GM23338 (cell line): Measurements from ENCODE around the gene CMKLR1. TPM values are rescaled to one million over a fixed set of nuclear protein-coding genes. Genes with fewer than 3 reads are reported as not detected.

Experiments
- ATAC-seq: fragments of 200-7000 bp; cut with Tn5 transposase; 3 replicates; pipeline ENCODE4 v1.9.1; 2020
- DNase-seq: peaks from one replicate; pipeline ENCODE4 v3.0.0-alpha.2; 2015; ENCODE audit warnings: low spot score
- H2AFZ ChIP-seq: fragments of 200-600 bp; sonication (generic); 2 replicates; pipeline ENCODE4 v1.8.0; 2016; ENCODE audit warnings: antibody characterized with exemption, mild to moderate bottlenecking, moderate library complexity
- H3F3A ChIP-seq: fragments of 200-600 bp; sonication (generic); replicated peaks from 2 replicates; pipeline ENCODE4 v1.8.0; 2017; ENCODE audit warnings: antibody characterized with exemption, mixed run types, low read depth
- H3K27ac ChIP-seq: fragments of 200-600 bp; sonication (generic); 2 replicates; pipeline ENCODE4 v1.6.1; 2016; ENCODE audit warnings: low read depth
- H3K27me3 ChIP-seq: fragments of 200-600 bp; sonication (generic); 2 replicates; pipeline ENCODE4 v1.8.0; 2016; ENCODE audit warnings: mild to moderate bottlenecking, mixed run types, moderate library complexity; ENCODE audit not compliant: insufficient read depth
- H3K36me3 ChIP-seq: fragments of 200-600 bp; sonication (generic); 2 replicates; pipeline ENCODE4 v1.8.0; 2016; ENCODE audit warnings: mild to moderate bottlenecking; ENCODE audit not compliant: insufficient read depth
- H3K4me1 ChIP-seq: fragments of 200-600 bp; sonication (generic); 2 replicates; pipeline ENCODE4 v1.8.0; 2016; ENCODE audit warnings: mild to moderate bottlenecking, moderate library complexity; ENCODE audit not compliant: insufficient read depth
- H3K4me2 ChIP-seq: fragments of 200-600 bp; sonication (generic); 2 replicates; pipeline ENCODE4 v1.7.1; 2017; ENCODE audit warnings: mixed run types
- H3K4me3 ChIP-seq: fragments of 200-600 bp; sonication (generic); 2 replicates; pipeline ENCODE4 v1.6.1; 2016; ENCODE audit warnings: mixed run types
- H3K79me2 ChIP-seq: fragments of 200-600 bp; sonication (generic); replicated peaks from 2 replicates; pipeline ENCODE4 v1.8.0; 2017; ENCODE audit warnings: mild to moderate bottlenecking; ENCODE audit not compliant: insufficient read depth
- H3K9me2 ChIP-seq: fragments of 200-600 bp; sonication (generic); 2 replicates; pipeline ENCODE4 v1.8.0; 2017; ENCODE audit not compliant: insufficient read depth
- H4K20me1 ChIP-seq: fragments of 200-600 bp; sonication (generic); replicated peaks from 2 replicates; pipeline ENCODE4 v1.8.0; 2017; ENCODE audit warnings: mild to moderate bottlenecking; ENCODE audit not compliant: insufficient read depth
- H3K27ac Mint-ChIP-seq: 2 replicates; pipeline ENCODE4 v1.8.0; 2020; ENCODE audit warnings: inconsistent platforms, mild to moderate bottlenecking, moderate library complexity, mixed read lengths
- H3K27me3 Mint-ChIP-seq: 3 replicates; pipeline ENCODE4 v1.8.0; 2022; ENCODE audit warnings: low read depth, mild to moderate bottlenecking, moderate library complexity, mixed read lengths, inconsistent platforms; ENCODE audit not compliant: insufficient read depth, poor library complexity
- H3K36me3 Mint-ChIP-seq: 3 replicates; pipeline ENCODE4 v1.8.0; 2021; ENCODE audit warnings: low read depth, mild to moderate bottlenecking, inconsistent platforms, moderate library complexity, mixed read lengths
- H3K4me1 Mint-ChIP-seq: 3 replicates; pipeline ENCODE4 v1.8.0; 2020; ENCODE audit warnings: mild to moderate bottlenecking, inconsistent platforms, mixed read lengths
- H3K4me3 Mint-ChIP-seq: 3 replicates; pipeline ENCODE4 v1.8.0; 2021; ENCODE audit warnings: moderate library complexity, mild to moderate bottlenecking, inconsistent platforms, mixed read lengths
- H3K9me3 Mint-ChIP-seq: 3 replicates; pipeline ENCODE4 v1.8.0; 2020; ENCODE audit warnings: moderate library complexity, mild to moderate bottlenecking, inconsistent platforms, mixed read lengths
- CTCF ChIP-seq, 2 experiments: fragments of 200-600 bp in 1 of 2; sonication (generic) in 1 of 2; conservative IDR thresholded peaks; 2 replicates each; pipeline versions ENCODE4 v1.5.1 to v1.6.1; 2016 to 2017; ENCODE audit warnings: antibody characterized with exemption in 2 of 2, low read depth in 2 of 2, mild to moderate bottlenecking in 2 of 2, moderate library complexity in 1 of 2
- ETS1 ChIP-seq: IDR thresholded peaks from 2 replicates; pipeline ENCODE4 v1.6.1; 2016; ENCODE audit warnings: antibody characterized with exemption
- EZH2phosphoT487 ChIP-seq: fragments of 200-600 bp; sonication (generic); IDR thresholded peaks from one replicate; pipeline ENCODE4 v1.8.1; 2018; ENCODE audit warnings: antibody characterized with exemption; ENCODE audit not compliant: unreplicated experiment
- ZNF114 ChIP-seq: fragments of 250-450 bp; sonication (Bioruptor Pico); IDR thresholded peaks from 2 replicates; pipeline ENCODE4 v1.5.0; 2020; ENCODE audit warnings: mild to moderate bottlenecking, moderate library complexity
- ZNF331 ChIP-seq: fragments of 250-450 bp; sonication (Bioruptor Pico); IDR thresholded peaks from 2 replicates; pipeline ENCODE4 v1.5.0; 2020; ENCODE audit warnings: low read depth, mild to moderate bottlenecking, moderate library complexity
- polyA plus RNA-seq: library from polyadenylated mRNA; unstranded; fragments of >200 nt; fragmentation: Nextera tagmentation; extraction: Ambion mirVana; gene quantifications from 2 replicates; pipeline ENCODE4 v1.2.1, GENCODE V29; 2016
- total RNA-seq: library from RNA; depleted of rRNA; stranded (reverse); fragments of >200 nt; shearing (Covaris generic); gene quantifications from 2 replicates; pipeline ENCODE4 v1.2.3, GENCODE V29; 2014

The CMKLR1 gene
- total and polyA plus RNA-seq, 2 experiments from 2014 or later = 0.40 to 2.6 TPM

- no peak overlapping the region for H3K4me3 ChIP-seq
- no peaks in the 10 kb centered on the region for H3K9me2 ChIP-seq
- no peaks in the 10 kb centered on the region for H3K4me1 Mint-ChIP-seq
- H3K9me3 Mint-ChIP-seq = peaks cover 57% of the 10 kb centered on the region
- H3K27me3 ChIP-seq = no peaks in the 10 kb centered on the region
- 0 out of 2 replicates have a peak overlapping the region, but pooled peaks have one; percentile 14 for H2AFZ ChIP-seq
- no peak overlapping the region for H3K27ac Mint-ChIP-seq
- H3K27ac ChIP-seq = no peak overlapping the region
- H3K79me2 ChIP-seq = no peaks in the 10 kb centered on the region
- DNase-seq (peak; percentile 60), ATAC-seq (no peak)
- H3K36me3 ChIP-seq = peaks cover 9% of the 10 kb centered on the region
- no peaks in the 10 kb centered on the region for H3F3A ChIP-seq
- no peak overlapping the region for H3K4me3 Mint-ChIP-seq
- H3K36me3 Mint-ChIP-seq = peaks cover 22% of the 10 kb centered on the region
- H3K4me1 ChIP-seq = no peaks in the 10 kb centered on the region
- H3K4me2 ChIP-seq = no peak overlapping the region
- peak; percentile 78 to 81 for TF ChIP-seq CTCF (conservative IDR thresholded peaks at IDR 0.05; ENCODE audit: low read depth in 2 of 2)
- TF ChIP-seq ZNF114 (CRISPR knock-in tag) = no peak
- no peaks in the 10 kb centered on the region for H4K20me1 ChIP-seq
- H3K27me3 Mint-ChIP-seq = peaks cover 4% of the 10 kb centered on the region
Observed at GRCh38 chr12:108373111-108373510, 34.0 kb upstream of the CMKLR1 start.

- H4K20me1 ChIP-seq = no peaks in the 10 kb centered on the region
- no peaks in the 10 kb centered on the region for H3K4me1 ChIP-seq
- Mint-ChIP-seq H3K4me3 (no peak overlapping the region), H3K9me3 (peaks cover 45% of the 10 kb centered on the region), H3K36me3 (peaks cover 14% of the 10 kb centered on the region; the same call in 2 of the 3 replicates), H3K27ac (no peak overlapping the region), H3K27me3 (peaks cover 4% of the 10 kb centered on the region), H3K4me1 (no peaks in the 10 kb centered on the region)
- no peak for TF ChIP-seq ZNF331 (CRISPR knock-in tag)
- TF ChIP-seq ZNF114 (CRISPR knock-in tag) = no peak
- no peak for TF ChIP-seq CTCF (conservative IDR thresholded peaks at IDR 0.05; ENCODE audit: low read depth in 2 of 2)
- TF ChIP-seq ETS1 = no peak
- TF ChIP-seq EZH2phosphoT487 = no peak
- no peaks in the 10 kb centered on the region for H3F3A ChIP-seq
- no peak for DNase-seq
- H3K27ac ChIP-seq = no peak overlapping the region
- H3K79me2 ChIP-seq = no peaks in the 10 kb centered on the region
- H3K4me3 ChIP-seq = no peak overlapping the region
- H3K36me3 ChIP-seq = peaks cover 9% of the 10 kb centered on the region
- H3K4me2 ChIP-seq = no peak overlapping the region
- H3K9me2 ChIP-seq = no peaks in the 10 kb centered on the region
- ATAC-seq = no peak
- H3K27me3 ChIP-seq = no peaks in the 10 kb centered on the region
- no peak overlapping the region for H2AFZ ChIP-seq
Observed at GRCh38 chr12:108371801-108372344, 32.8 kb upstream of the CMKLR1 start.
